Activated CD8-positive, alpha-beta T cell treated with anti-CD3 and anti-CD28 coated beads for 36 hours (primary cell): ENCODE data around the gene DUSP22. TPM values are rescaled to one million over a fixed set of nuclear protein-coding genes. Genes with fewer than 3 reads are reported as not detected.

ENCODE experiments used
- ATAC-seq: fragments of 200-7000 bp; cut with Tn5 transposase; one replicate; pipeline ENCODE4 v1.10.0; 2021; ENCODE audit warnings: mild to moderate bottlenecking, moderate library complexity
- CTCF ChIA-PET: fragments of 350-600 bp; sonication (Branson Sonifier 250); formaldehyde crosslinking; loops from one replicate; lab custom pipeline; 2021; ENCODE audit warnings: antibody characterized with exemption; lab: Charles Lee
- POLR2A ChIA-PET: fragments of 350-600 bp; sonication (Branson Sonifier 250); formaldehyde crosslinking; loops from one replicate; lab custom pipeline; 2021; ENCODE audit warnings: antibody characterized with exemption; lab: Charles Lee
- DNase-seq: peaks from one replicate; pipeline ENCODE4 v3.0.0-alpha.2; 2020
- H3K27ac Mint-ChIP-seq: one replicate; pipeline ENCODE4 v1.8.0; 2021; ENCODE audit warnings: mild to moderate bottlenecking, mixed read lengths
- H3K27me3 Mint-ChIP-seq: one replicate; pipeline ENCODE4 v1.8.0; 2021; ENCODE audit warnings: mixed read lengths
- H3K36me3 Mint-ChIP-seq: one replicate; pipeline ENCODE4 v1.8.0; 2021; ENCODE audit warnings: low read depth, mixed read lengths
- H3K4me1 Mint-ChIP-seq: one replicate; pipeline ENCODE4 v1.8.0; 2021; ENCODE audit warnings: low read depth, mixed read lengths
- H3K4me3 Mint-ChIP-seq: one replicate; pipeline ENCODE4 v1.8.0; 2021; ENCODE audit warnings: mild to moderate bottlenecking, moderate library complexity, mixed read lengths
- H3K9me3 Mint-ChIP-seq: one replicate; pipeline ENCODE4 v1.8.0; 2021; ENCODE audit warnings: mixed read lengths
- intact Hi-C: fragments of 100-400 bp; cut with micrococcal nuclease; formaldehyde crosslinking; loops from one replicate; pipeline ENCODE4 v1.10.0; 2022
- total RNA-seq, 2 experiments: library from RNA; stranded (reverse); gene quantifications; one replicate each; pipeline ENCODE4 v1.2.3, GENCODE V29; 2021
- TF ChIP-seq, protein P1 (sequence below): fragments of 200-600 bp; IDR thresholded peaks from one replicate; pipeline ENCODE4 v1.8.0; 2022; ENCODE audit warnings: antibody characterized with exemption, mild to moderate bottlenecking

The DUSP22 gene
- total RNA-seq, 2 experiments from 2014 or later = 32.5 to 34.2 TPM

DNA sequence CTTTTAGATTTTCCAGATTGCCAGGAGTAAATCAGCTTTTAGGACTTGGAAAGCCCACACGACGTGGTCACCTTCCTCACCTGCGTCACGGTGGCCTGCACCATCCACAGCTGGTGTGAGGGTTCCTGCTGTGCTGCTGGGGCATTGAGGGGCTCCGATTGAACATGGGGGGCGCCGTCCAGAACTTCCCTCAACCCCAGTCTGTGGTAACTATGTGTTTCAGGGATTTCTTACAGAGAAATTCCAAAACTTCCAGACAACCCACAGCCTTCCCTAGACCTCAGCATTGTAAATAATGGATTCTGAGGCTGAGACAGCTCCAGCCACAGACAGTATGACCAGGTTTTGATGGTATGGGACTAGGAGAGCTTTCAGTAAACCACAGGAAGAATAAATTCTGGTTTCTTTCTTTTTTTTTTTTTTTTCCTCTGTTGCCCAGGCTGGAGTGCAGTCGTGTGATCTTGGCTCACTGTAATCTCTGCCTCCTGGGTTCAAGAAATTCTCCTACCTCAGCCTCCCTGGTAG is 52.6 kb downstream of the DUSP22 start:
- ATAC-seq (no peak), DNase-seq (no peak)
- Mint-ChIP-seq H3K4me1 (peaks cover 26% of the 10 kb centered on the region), H3K27me3 (no peaks in the 10 kb centered on the region), H3K36me3 (peaks cover 21% of the 10 kb centered on the region), H3K27ac (no peak overlapping the region), H3K4me3 (no peak overlapping the region), H3K9me3 (no peaks in the 10 kb centered on the region)
- POLR2A ChIA-PET = no interaction called here
- intact Hi-C loops = loop anchor here (5.0 kb wide), 1 partner anchor 42 kb away; no protein-coding TSS in a partner anchor
- CTCF ChIA-PET = no interaction called here
- TF ChIP-seq, protein P1, sequence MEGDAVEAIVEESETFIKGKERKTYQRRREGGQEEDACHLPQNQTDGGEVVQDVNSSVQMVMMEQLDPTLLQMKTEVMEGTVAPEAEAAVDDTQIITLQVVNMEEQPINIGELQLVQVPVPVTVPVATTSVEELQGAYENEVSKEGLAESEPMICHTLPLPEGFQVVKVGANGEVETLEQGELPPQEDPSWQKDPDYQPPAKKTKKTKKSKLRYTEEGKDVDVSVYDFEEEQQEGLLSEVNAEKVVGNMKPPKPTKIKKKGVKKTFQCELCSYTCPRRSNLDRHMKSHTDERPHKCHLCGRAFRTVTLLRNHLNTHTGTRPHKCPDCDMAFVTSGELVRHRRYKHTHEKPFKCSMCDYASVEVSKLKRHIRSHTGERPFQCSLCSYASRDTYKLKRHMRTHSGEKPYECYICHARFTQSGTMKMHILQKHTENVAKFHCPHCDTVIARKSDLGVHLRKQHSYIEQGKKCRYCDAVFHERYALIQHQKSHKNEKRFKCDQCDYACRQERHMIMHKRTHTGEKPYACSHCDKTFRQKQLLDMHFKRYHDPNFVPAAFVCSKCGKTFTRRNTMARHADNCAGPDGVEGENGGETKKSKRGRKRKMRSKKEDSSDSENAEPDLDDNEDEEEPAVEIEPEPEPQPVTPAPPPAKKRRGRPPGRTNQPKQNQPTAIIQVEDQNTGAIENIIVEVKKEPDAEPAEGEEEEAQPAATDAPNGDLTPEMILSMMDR = no peak

DNA sequence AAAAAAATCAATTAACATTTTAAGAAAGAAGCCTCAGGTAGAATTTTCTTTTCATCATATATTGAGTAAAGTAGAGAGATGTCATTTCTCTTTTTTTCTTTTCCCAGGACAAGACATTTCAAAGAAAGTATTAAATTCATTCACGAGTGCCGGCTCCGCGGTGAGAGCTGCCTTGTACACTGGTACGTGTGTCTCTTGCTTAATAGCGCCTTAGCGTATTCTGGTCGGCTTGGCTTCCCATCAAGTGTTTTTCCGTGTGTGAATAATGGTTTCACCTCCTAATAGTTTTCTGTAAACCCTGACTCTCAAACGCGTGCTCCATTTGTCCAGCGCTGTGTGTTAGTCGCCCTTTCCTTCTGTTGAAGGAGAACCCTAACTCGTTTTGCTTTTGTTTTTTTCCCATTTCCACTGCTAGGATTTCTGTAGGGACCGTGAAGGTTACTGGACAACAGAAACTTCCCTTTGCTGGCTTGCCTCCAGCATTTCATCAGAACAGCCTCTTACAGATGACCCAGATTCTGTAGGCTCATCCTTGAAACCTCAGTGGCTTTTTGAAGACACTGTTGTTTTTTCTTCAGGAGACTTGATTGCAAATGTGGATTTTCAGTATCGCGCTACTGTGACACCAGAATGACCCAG is 53.6 kb downstream of the DUSP22 start:
- no peak for DNase-seq
- H3K36me3 Mint-ChIP-seq = peaks cover 18% of the 10 kb centered on the region
- no peak for ATAC-seq
- ChIA-PET POLR2A (interaction anchor here (0.6 kb wide), 1 partner anchor 129 kb away, joined by 3 read pairs; no protein-coding TSS in a partner anchor), CTCF (no interaction called here)
- no peaks in the 10 kb centered on the region for H3K9me3 Mint-ChIP-seq
- H3K27ac Mint-ChIP-seq = no peak overlapping the region
- intact Hi-C loops = no loop called here
- H3K27me3 Mint-ChIP-seq = no peaks in the 10 kb centered on the region
- TF ChIP-seq, protein P1 = no peak
- H3K4me3 Mint-ChIP-seq = no peak overlapping the region
- H3K4me1 Mint-ChIP-seq = peaks cover 18% of the 10 kb centered on the region

GRCh38 chr6:346386-347030 is 54.2 kb downstream of the DUSP22 start:
- no peak overlapping the region for H3K27ac Mint-ChIP-seq
- DNase-seq = no peak
- peaks cover 11% of the 10 kb centered on the region for H3K4me1 Mint-ChIP-seq
- ChIA-PET CTCF (no interaction called here), POLR2A (interaction anchor here (0.6 kb wide), 1 partner anchor 129 kb away, joined by 3 read pairs; no protein-coding TSS in a partner anchor)
- H3K9me3 Mint-ChIP-seq = no peaks in the 10 kb centered on the region
- TF ChIP-seq, protein P1 = no peak
- H3K27me3 Mint-ChIP-seq = no peaks in the 10 kb centered on the region
- peaks cover 14% of the 10 kb centered on the region for H3K36me3 Mint-ChIP-seq
- intact Hi-C loops = no loop called here
- ATAC-seq = no peak
- no peak overlapping the region for H3K4me3 Mint-ChIP-seq

DNA sequence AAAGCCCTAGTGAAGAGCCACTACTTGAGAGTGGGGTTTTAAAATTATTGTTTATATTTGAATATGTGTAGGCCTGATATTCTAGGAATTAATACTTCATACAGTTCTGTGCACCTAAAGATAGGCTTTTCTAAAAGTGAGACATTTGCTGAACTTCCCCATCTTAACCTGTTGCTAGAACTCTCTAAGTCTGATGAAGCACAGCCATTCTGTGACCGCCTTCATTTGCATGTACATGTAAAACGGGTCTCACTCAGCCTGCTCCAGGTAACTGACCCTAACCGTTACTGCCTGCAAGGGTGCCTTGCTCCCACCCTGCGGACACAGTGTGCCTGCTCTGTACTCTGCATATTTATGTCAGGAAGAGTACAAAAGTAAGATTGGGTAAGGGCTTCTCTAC is 54.9 kb downstream of the DUSP22 start:
- no peak overlapping the region for H3K27ac Mint-ChIP-seq
- intact Hi-C loops = no loop called here
- peaks cover 13% of the 10 kb centered on the region for H3K36me3 Mint-ChIP-seq
- H3K4me1 Mint-ChIP-seq = peaks cover 4% of the 10 kb centered on the region
- ATAC-seq = no peak
- no peak for DNase-seq
- ChIA-PET CTCF (no interaction called here), POLR2A (no interaction called here)
- TF ChIP-seq, protein P1 = no peak
- H3K27me3 Mint-ChIP-seq = no peaks in the 10 kb centered on the region
- no peak overlapping the region for H3K4me3 Mint-ChIP-seq
- H3K9me3 Mint-ChIP-seq = no peaks in the 10 kb centered on the region
